A549 (cell line): Measurements from ENCODE around the gene CRYBB1.

Source experiments
- BHLHE40 ChIP-seq: IDR thresholded peaks from 2 replicates; pipeline ENCODE4 v1.6.1; 2012; ENCODE audit warnings: low read depth, low read length, inconsistent platforms
- CBX2 ChIP-seq: fragments of 200-600 bp; sonication (generic); IDR thresholded peaks from 2 replicates; pipeline ENCODE4 v1.6.1; 2016; ENCODE audit warnings: low read depth, mild to moderate bottlenecking, borderline replicate concordance
- CHD4 ChIP-seq: fragments of 200-600 bp; sonication (generic); IDR thresholded peaks from 2 replicates; pipeline ENCODE4 v1.6.1; 2016; ENCODE audit warnings: antibody characterized with exemption, mild to moderate bottlenecking, borderline replicate concordance
- EHMT2 ChIP-seq: fragments of 200-600 bp; sonication (generic); IDR thresholded peaks from 2 replicates; pipeline ENCODE4 v1.6.1; 2016; ENCODE audit warnings: antibody characterized with exemption, low read depth, mild to moderate bottlenecking, moderate library complexity
- ESRRA ChIP-seq: fragments of 150-350 bp; IDR thresholded peaks from 2 replicates; pipeline ENCODE4 v1.6.1; 2014; ENCODE audit warnings: mild to moderate bottlenecking, low read length, borderline replicate concordance
- JUN ChIP-seq, 2 experiments: fragments of >200 bp; sonication (Bioruptor Twin); formaldehyde crosslinking; IDR thresholded peaks; 2 replicates in 1 of 2; 3 replicates in 1 of 2; pipeline ENCODE4 v1.6.1; 2016 to 2017
- MAX ChIP-seq: IDR thresholded peaks from 2 replicates; pipeline ENCODE4 v1.6.1; 2012
- REST ChIP-seq: fragments of 200-600 bp; sonication (generic); IDR thresholded peaks from 2 replicates; pipeline ENCODE4 v1.6.1; 2016; ENCODE audit warnings: antibody characterized with exemption, mild to moderate bottlenecking, moderate library complexity
- SMC3 ChIP-seq: fragments of >200 bp; sonication (Bioruptor Twin); formaldehyde crosslinking; IDR thresholded peaks from 3 replicates; pipeline ENCODE4 v1.6.1; 2018; ENCODE audit warnings: inconsistent platforms
- USF2 ChIP-seq: fragments of 450-650 bp; IDR thresholded peaks from 2 replicates; pipeline ENCODE4 v1.6.1; 2014; ENCODE audit warnings: antibody characterized with exemption
- TF ChIP-seq, protein P1 (sequence below): fragments of >200 bp; sonication (Bioruptor Twin); formaldehyde crosslinking; IDR thresholded peaks from 3 replicates; pipeline ENCODE4 v1.5.1; 2016

- TF ChIP-seq, protein P1, sequence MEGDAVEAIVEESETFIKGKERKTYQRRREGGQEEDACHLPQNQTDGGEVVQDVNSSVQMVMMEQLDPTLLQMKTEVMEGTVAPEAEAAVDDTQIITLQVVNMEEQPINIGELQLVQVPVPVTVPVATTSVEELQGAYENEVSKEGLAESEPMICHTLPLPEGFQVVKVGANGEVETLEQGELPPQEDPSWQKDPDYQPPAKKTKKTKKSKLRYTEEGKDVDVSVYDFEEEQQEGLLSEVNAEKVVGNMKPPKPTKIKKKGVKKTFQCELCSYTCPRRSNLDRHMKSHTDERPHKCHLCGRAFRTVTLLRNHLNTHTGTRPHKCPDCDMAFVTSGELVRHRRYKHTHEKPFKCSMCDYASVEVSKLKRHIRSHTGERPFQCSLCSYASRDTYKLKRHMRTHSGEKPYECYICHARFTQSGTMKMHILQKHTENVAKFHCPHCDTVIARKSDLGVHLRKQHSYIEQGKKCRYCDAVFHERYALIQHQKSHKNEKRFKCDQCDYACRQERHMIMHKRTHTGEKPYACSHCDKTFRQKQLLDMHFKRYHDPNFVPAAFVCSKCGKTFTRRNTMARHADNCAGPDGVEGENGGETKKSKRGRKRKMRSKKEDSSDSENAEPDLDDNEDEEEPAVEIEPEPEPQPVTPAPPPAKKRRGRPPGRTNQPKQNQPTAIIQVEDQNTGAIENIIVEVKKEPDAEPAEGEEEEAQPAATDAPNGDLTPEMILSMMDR, result no peak
- TF ChIP-seq CHD4, result no peak
- no peak for TF ChIP-seq SMC3
- TF ChIP-seq USF2, result no peak
- TF ChIP-seq CBX2, result no peak
- TF ChIP-seq JUN (IDR thresholded peaks at IDR 0.05), result no peak
- TF ChIP-seq ESRRA, result no peak
- TF ChIP-seq EHMT2, result no peak
- TF ChIP-seq REST, result no peak
- no peak for TF ChIP-seq MAX
- TF ChIP-seq BHLHE40, result no peak
These were observed 29.7 kb downstream of the CRYBB1 start for GRCh38 chr22:26587991-26588613.
